HG03571 (cell line): ENCODE measurements around the gene GMIP.

Experiments used
- ATAC-seq: cut with Tn5 transposase; IDR thresholded peaks from one replicate; pipeline ENCODE4 v1.9.1; 2021; ENCODE audit not compliant: unreplicated experiment

Gene GMIP

GRCh38 chr19:19636573-19637185 is 6.8 kb downstream of the GMIP start:
- ATAC-seq = no peak

GRCh38 chr19:19635313-19635702 is 8.1 kb downstream of the GMIP start:
- ATAC-seq = no peak

- no peak for ATAC-seq
Measured at GRCh38 chr19:19634516-19635312, 8.7 kb downstream of the GMIP start.

GRCh38 chr19:19633711-19634515 is 9.5 kb downstream of the GMIP start:
- ATAC-seq = no peak

GRCh38 chr19:19632661-19633060 is 10.8 kb downstream of the GMIP start:
- no peak for ATAC-seq

DNA sequence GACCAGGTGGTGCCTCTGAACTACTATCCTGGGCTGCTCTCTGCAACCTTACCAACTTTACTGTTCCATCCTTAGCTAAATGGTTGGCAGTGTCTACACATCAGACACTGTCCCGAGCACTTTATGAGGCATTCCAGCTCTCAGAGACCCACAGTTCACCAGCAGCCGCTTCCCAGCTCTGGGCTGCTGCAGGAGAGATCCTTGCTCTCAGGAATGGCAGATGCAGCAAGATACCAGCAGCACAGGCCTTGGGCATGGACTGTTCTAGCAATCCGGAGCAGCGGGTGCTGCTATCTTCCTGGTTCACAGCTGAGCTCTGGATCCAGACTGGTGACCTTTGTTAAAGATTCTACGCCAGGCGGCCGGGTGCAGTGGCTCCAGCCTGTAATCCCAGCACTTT is 12.1 kb downstream of the GMIP start:
- ATAC-seq = no peak

DNA sequence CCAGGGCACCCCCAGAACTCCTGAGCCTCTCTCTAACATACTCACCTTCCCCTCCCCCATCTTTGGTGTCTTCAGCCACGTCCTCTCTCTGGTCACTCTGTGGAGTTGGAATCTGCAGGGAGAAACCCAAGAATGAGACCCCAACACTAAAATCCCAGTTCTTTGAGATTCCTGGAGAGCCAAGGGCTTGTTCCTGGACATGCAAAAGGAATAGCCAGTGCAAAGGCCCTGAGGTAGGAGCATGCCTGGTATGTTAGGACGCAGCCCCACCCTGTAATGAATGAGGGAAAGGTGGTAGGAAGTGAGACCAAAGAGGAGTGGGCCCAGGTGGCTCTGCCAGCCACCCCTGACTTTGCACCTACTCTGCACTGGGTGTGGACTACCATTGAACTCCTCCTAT is 13.0 kb downstream of the GMIP start:
- ATAC-seq = no peak

DNA sequence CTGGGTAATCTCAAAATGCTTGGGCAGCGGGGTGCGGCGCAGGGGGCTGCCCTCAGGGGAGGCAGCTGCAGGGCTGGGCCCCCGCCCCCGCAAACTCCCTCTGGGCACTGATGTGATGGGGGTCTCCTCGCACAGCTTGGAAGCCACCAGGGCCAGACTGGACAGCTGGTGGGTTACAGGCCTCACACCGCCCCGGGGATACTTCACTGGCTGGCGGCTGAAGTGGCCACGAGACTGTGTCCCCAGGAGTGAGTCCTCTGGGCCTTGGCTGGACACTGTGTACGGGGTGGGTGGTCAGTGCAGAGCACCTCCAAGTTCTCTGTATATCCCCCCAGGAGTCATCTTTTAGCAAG is 13.4 kb downstream of the GMIP start:
- no peak for ATAC-seq

DNA sequence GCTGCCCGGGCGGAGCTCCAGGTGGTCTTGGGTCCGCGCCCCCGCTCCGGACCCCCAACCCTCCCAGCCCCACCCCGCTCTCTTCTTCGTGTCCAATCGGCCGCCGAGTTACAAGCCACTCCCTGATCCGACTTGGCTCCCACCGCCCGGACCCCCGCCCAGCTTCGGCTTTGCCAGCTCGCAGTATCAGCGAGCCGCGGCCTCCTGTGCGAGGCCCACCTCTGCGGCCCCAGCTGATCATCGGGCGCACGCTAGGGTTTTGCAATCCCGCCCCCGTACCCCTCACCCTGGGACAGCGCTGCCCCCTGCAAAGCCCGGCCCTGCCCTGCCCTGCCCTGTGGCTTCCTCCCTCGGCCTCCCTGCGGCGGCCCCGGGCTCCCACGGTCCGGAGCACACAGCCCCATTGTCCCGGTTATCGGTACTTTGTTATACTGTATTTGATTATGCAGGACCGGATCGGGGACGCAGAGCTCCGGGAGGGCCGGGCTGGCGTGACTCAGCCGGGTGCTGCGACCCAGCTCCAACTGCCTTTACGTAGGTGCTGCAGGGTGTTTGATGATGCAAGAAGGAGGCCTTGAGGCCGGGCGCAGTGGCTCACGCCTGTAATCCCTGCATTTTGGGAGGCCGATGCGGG is 14.8 kb downstream of the GMIP start:
- no peak for ATAC-seq

GRCh38 chr19:19627621-19628500 is 15.6 kb downstream of the GMIP start, which contains the start of gene LPAR2:
TSS of gene LPAR2 (minus strand) at chr19:19628220. CDS start at chr19:19627275, 945 bp downstream.
- peak; percentile 71 for ATAC-seq

- no peak for ATAC-seq
Measured at GRCh38 chr19:19626516-19627472, 16.7 kb downstream of the GMIP start.

GRCh38 chr19:19624032-19624570 is 19.4 kb downstream of the GMIP start:
- no peak for ATAC-seq

- no peak for ATAC-seq
Measured at GRCh38 chr19:19623383-19623782, 20.1 kb downstream of the GMIP start.

GRCh38 chr19:19619849-19620210 is 23.6 kb downstream of the GMIP start:
- ATAC-seq = no peak

DNA sequence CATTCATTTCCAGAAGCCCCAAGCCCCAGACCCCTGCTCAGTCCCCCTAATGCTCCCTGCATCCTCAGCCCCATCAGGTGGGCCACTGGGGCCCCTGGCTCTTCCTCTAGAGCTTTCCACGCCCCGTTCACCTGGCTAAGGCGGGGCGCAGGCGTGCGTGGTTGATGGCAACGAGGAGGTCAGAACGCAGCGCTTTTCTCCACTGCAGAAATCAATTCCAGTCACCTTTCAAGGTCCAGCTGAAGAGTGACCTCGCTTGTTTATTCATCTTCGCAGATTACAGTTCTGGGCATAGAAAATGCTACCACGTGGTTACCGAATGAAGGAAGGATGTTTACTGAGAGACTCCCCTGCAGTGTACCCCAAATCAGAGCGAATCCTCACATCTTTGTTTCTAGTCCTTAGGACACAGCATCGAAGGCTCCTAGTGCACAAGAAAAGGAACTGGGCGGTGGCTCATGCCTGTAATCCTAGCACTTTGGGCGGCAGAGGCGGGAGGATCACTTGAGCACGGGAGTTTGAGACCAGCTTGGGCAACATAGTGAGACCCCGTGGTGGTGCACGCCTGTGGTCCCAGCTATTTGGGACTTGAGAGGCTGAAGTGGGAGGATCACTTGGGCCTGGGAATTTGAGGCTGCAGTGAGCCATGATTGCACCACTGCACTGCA is 24.1 kb downstream of the GMIP start:
- no peak for ATAC-seq

DNA sequence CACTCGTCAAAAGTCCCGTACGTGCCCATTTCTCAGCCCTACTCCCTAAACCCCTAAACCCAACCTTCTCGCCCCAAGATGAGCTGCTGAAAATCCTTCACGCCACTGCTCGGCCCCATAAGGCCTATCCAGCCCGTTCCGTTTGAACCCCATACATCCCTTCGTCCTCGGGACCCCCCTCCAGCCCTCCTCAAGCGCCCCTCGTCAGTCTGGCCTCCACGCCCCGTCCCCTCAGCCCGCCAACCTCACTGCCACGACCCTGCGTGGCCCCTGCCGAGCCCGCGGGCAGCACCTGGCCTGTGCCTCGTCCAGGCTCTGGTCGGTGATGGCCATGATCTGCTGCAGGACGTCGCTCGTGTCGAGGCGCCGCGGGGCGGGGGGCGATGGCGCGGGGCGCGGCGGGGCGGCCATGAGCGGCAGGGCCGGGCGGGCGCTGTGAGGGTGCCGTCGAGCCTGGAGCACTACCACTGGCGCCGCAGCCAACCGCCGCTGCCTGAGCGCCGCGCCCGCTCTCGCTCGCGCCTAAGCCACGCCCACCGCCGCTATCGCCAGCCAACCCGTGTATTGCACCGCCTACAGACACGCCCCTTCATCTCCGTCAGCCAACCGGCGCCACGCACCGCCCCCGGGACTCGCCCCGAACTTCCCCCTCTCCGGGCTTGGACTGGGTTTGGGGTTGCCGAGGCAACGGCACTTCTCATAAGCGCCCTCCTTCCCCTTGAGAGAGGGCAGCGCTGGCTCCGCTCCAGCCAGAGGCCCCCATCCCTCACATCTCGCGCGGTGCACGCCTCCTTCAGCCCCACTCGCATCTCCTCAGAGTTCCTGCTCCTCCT is 25.0 kb downstream of the GMIP start, which contains the start of gene PBX4:
PBX4 (minus strand) TSS at position 469 of the 833 bp plus-strand sequence; CDS start at position 411, 58 bp downstream.
- peak; percentile 94 for ATAC-seq

DNA sequence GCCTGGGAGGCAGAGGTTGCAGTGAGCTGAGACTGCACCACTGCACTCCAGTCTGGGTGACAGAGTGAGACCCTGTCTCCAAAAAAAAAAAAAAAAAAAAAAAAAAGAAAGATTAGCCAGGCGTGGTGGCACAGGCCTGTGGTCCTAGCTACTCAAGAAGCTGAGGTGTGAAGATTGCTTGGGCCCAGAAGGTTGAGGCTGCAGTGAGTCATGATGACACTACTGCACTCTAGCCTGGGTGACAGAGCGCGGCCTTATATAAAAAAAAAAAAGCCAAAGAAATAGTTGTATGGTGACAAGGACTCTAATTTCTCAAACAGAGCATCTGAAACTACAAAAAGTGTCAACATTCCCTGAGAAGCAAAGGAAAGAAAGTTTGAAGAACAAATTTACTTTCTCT is 28.4 kb downstream of the GMIP start:
- no peak for ATAC-seq

DNA sequence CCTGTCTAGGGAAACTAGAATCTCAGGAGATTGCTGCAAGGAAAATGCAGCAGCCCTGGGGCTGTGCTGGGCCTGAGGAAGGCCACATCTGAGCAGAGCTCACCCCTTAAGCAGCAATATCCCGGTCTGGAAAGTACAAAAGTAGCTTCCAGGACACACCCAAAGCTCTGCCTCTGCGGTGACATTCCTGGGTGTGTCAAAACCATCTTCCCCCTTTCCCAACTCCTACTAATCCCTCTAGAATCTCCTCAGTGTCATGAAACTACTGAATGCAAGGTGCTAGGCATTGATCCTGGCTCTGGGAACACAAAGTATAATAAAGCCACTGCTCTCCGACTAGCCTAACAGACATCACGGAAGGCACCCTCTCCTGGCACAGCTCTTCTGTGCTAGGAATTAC is 30.0 kb downstream of the GMIP start:
- ATAC-seq = no peak
